Activated T-helper 1 cell treated with anti-CD3 and anti-CD28 coated beads, Interleukin-2, amount 50 U/mL, for 16 hours (primary cell): Measurements from ENCODE around the gene CGB2.
"Not testable (repeated sequence)": the region's sequence is repeated elsewhere in the genome, so short reads cannot be mapped to it uniquely, and the experiment has no call there.

Source experiments
- DNase-seq, 2 donors: peaks; one replicate each; pipeline ENCODE4 v3.0.0-alpha.2; 2020; ENCODE audit warnings: low read depth in 1 of 2, low spot score in 1 of 2

Gene CGB2

GRCh38 chr19:49009828-49010227 is 21.9 kb upstream of the CGB2 start:
- no peak for DNase-seq

- no peak for DNase-seq
Measured at GRCh38 chr19:49010453-49010852, 21.2 kb upstream of the CGB2 start.

- DNase-seq: no peak
Measured at GRCh38 chr19:49011194-49011593, 20.5 kb upstream of the CGB2 start.

- no peak for DNase-seq
Measured at GRCh38 chr19:49014123-49014869, 17.4 kb upstream of the CGB2 start.

GRCh38 chr19:49014870-49015255 is 16.8 kb upstream of the CGB2 start:
- DNase-seq: no peak

GRCh38 chr19:49016067-49016839 is 15.4 kb upstream of the CGB2 start:
- no peak for DNase-seq

GRCh38 chr19:49017041-49017665 is 14.5 kb upstream of the CGB2 start, which contains the start of gene LHB:
Gene LHB, minus strand, starts transcription at chr19:49017091. Its CDS starts 10 bp downstream, at chr19:49017081.
- no peak for DNase-seq

- peak; percentile 35 to 56 for DNase-seq
Measured at GRCh38 chr19:49017666-49018351, 13.9 kb upstream of the CGB2 start.

- DNase-seq: not testable (repeated sequence)
Measured at GRCh38 chr19:49018388-49019241, 13.1 kb upstream of the CGB2 start.

GRCh38 chr19:49019242-49019932 is 12.3 kb upstream of the CGB2 start:
- DNase-seq: peak; percentile 30 to 45

- no peak for DNase-seq
Measured at GRCh38 chr19:49020342-49020741, 11.3 kb upstream of the CGB2 start.

- DNase-seq: no peak
Measured at GRCh38 chr19:49020931-49021895, 10.5 kb upstream of the CGB2 start.

GRCh38 chr19:49022116-49022515 is 9.6 kb upstream of the CGB2 start:
- DNase-seq: no peak

- DNase-seq: not testable (repeated sequence)
Measured at GRCh38 chr19:49024233-49024632, 7.5 kb upstream of the CGB2 start, which contains the start of gene CGB3. Gene CGB3, minus strand, starts transcription at chr19:49024333. Its CDS starts 362 bp downstream, at chr19:49023971.

GRCh38 chr19:49025088-49025487 is 6.6 kb upstream of the CGB2 start:
- not testable (repeated sequence) for DNase-seq

GRCh38 chr19:49025599-49025998 is 6.1 kb upstream of the CGB2 start:
- not testable (repeated sequence) for DNase-seq

- not testable (repeated sequence) for DNase-seq
Measured at GRCh38 chr19:49028686-49029085, 3.0 kb upstream of the CGB2 start.

GRCh38 chr19:49029749-49030148 is 1.9 kb upstream of the CGB2 start:
- DNase-seq: not testable (repeated sequence)
